SU-DHL-6 (cell line): ENCODE data around the gene POLA1.

Experiments used
- CTCF ChIP-seq: fragments of 200-600 bp; sonication (generic); IDR thresholded peaks from one replicate; pipeline ENCODE4 v1.5.1; 2017; ENCODE audit warnings: antibody characterized with exemption, mild to moderate bottlenecking, low read length, moderate library complexity; ENCODE audit not compliant: insufficient read depth, poor library complexity, severe bottlenecking
- EZH2phosphoT487 ChIP-seq: fragments of 200-600 bp; sonication (generic), shearing (Covaris generic); conservative IDR thresholded peaks from 2 replicates; pipeline ENCODE4 v1.6.1; 2018; ENCODE audit warnings: mild to moderate bottlenecking, antibody characterized with exemption, low read length, moderate library complexity, mixed read lengths

- TF ChIP-seq EZH2phosphoT487: no peak
- TF ChIP-seq CTCF: no peak
These were observed 300.2 kb downstream of the POLA1 start for GRCh38 chrX:24993879-24994278.
